Neural cell (in vitro differentiated cells): ENCODE measurements around the gene PLEKHA7.

Source experiments
- CTCF ChIP-seq: fragments of 450-650 bp; IDR thresholded peaks from 2 replicates; pipeline ENCODE4 v1.5.1; 2014; ENCODE audit warnings: antibody characterized with exemption, mild to moderate bottlenecking, moderate library complexity; ENCODE audit not compliant: poor library complexity, severe bottlenecking
- EP300 ChIP-seq: fragments of 450-650 bp; conservative IDR thresholded peaks from 2 replicates; pipeline ENCODE4 v1.6.1; 2014; ENCODE audit warnings: antibody characterized with exemption, mild to moderate bottlenecking, moderate library complexity; ENCODE audit not compliant: poor library complexity, severe bottlenecking
- EZH2 ChIP-seq: fragments of 200-600, 300-800 bp; shearing (Covaris generic), sonication (generic); IDR thresholded peaks from 2 replicates; pipeline ENCODE4 v1.6.1; 2014; ENCODE audit warnings: antibody characterized with exemption, low read length, borderline replicate concordance, mild to moderate bottlenecking; ENCODE audit not compliant: insufficient read depth, poor library complexity, severe bottlenecking
- MXI1 ChIP-seq: fragments of 450-650 bp; conservative IDR thresholded peaks from 2 replicates; pipeline ENCODE4 v1.6.1; 2014; ENCODE audit warnings: antibody characterized with exemption, mild to moderate bottlenecking; ENCODE audit not compliant: poor library complexity, severe bottlenecking
- POLR2AphosphoS5 ChIP-seq: IDR thresholded peaks from 2 replicates; pipeline ENCODE4 v1.6.1; 2012
- REST ChIP-seq: IDR thresholded peaks from 2 replicates; pipeline ENCODE4 v1.6.1; 2012; ENCODE audit warnings: borderline replicate concordance
- SMC3 ChIP-seq: fragments of 450-650 bp; conservative IDR thresholded peaks from 2 replicates; pipeline ENCODE4 v1.6.1; 2014; ENCODE audit warnings: antibody characterized with exemption, mild to moderate bottlenecking, moderate library complexity; ENCODE audit not compliant: poor library complexity
- TAF1 ChIP-seq: IDR thresholded peaks from 2 replicates; pipeline ENCODE4 v1.6.1; 2012; ENCODE audit warnings: low read depth

- no peak for TF ChIP-seq MXI1
- TF ChIP-seq CTCF = no peak
- no peak for TF ChIP-seq EP300
- TF ChIP-seq POLR2AphosphoS5 = no peak
- no peak for TF ChIP-seq REST
- TF ChIP-seq TAF1 = no peak
- TF ChIP-seq EZH2 = no peak
- no peak for TF ChIP-seq SMC3
Measured at GRCh38 chr11:16799221-16799620, 215.0 kb downstream of the PLEKHA7 start.
